NCI-H1436 treated with DMSO at 0.1 percent for 48 hours (cell line): ENCODE measurements around the gene SUN3.

Experiments used
- DNase-seq: peaks from one replicate; lab custom pipeline; 2025; lab: John Stamatoyannopoulos, UW

SUN3 gene, protein sequence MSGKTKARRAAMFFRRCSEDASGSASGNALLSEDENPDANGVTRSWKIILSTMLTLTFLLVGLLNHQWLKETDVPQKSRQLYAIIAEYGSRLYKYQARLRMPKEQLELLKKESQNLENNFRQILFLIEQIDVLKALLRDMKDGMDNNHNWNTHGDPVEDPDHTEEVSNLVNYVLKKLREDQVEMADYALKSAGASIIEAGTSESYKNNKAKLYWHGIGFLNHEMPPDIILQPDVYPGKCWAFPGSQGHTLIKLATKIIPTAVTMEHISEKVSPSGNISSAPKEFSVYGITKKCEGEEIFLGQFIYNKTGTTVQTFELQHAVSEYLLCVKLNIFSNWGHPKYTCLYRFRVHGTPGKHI

DNA sequence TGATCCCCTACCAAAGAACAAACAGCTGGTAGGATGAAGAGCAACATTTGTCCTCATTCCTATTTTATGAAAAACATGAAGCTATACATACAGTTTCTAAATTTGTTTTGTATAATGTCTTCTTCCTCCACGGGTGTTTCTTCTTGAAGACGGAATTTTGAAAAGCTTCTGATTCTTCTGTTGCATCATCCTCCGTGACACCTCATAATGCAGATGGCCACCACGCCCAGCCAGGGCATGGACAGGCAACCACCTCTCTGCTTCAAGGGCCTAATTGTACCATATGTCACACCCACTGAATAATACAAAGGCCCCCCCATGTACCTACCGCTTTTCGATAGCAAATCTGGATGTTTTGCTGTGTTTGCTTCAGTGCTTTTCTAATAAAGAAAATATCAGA, at the start of gene SUN3:
TSS of gene SUN3 (minus strand) at position 170 of the 400 bp plus-strand sequence. CDS start at position 1, 169 bp downstream.
- no peak for DNase-seq

DNA sequence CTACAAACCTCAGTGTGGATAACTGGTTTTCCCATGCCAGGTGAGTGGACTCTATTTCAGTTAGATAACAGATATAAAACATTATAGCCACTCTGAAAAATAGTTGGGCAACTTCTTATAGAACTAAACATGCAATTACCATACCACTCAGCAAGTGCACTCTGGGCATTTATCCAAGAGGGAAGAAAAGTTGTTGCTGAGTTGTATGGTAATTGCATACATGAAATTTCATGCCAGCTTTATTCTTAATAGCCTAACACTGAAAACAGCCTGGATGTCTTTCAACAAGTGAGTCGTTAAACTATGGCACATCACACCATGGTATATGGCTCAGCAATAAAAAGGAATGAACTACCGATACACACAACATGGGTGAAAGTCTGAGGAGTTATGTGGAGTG, 49.6 kb upstream of the SUN3 start:
- DNase-seq = no peak

DNA sequence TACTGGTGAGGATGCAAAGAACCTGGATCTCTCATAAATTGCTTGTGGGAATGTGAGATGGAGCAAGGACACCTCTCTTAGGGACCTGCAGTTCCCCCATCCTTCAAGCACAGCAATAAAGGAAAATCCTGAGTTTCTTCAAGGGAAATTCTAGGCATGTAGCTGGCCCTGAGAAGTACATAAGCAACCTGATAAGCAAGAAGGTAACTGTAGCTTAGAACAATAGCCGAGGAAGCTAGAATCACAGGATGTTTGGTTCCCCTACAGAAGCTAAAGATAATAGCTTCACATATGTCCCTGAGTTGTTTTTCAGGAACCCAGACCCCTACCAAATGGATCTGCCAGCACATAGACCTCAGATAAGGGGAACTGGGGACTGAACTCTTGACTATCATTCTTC, 48.5 kb upstream of the SUN3 start:
- no peak for DNase-seq

DNA sequence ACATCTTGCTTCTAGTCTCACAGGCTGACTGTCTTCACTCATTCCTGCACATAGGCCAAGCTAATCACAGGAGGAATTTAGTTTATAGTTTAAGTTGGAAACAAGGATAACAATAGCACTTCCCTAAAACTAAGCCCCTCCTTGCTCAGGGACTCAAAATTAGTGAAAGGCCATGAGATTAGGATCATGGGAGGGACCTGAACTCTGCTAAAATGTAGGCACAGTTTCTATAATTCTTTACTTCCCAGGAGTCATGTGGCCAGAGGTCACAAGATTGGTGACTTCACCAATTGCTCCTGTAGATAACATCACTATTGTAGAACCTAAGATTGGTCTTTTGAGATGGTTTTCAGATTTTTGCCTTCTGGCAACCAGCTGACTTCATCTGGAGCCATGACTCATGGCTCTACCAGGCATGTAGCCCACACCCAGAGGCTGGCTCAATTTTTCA, 45.3 kb upstream of the SUN3 start:
- no peak for DNase-seq

DNA sequence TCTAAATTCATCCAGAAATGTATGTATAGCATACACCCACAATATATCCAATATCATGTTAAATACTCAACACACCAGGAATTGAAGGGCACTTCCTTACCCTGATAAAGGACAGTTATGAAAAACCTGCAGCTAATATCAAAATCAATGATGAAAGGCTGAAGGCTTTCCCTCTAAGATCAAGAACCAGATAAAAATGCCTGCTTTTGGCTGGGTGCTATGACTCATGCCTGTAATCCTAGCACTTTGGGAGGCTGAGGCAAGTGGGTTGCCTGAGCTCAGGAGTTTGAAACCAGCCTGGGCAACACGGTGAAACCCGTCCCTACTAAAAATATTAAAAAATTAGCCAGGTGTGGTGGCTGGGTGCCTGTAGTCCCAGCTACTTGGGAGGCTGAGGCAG, 38.6 kb upstream of the SUN3 start:
- no peak for DNase-seq

DNA sequence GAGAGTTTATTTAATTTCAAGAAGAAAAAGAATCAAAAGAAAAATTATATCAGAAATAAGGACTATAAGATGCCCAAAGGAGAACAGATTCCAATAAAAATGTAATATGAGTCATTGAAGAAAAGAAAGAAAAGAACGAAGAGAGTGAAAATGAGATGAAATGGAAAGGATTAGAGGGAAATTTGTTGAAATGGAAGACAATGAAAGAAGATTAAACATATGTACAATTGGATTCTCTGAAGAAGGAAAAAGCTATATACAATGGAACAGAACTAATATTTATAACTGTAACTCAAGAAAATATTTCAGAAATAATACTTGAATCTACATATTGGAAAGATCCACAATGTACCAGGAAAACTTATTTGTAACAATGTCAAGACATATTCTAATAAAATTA, 35.1 kb upstream of the SUN3 start:
- no peak for DNase-seq

GRCh38 chr7:48059706-48060105, 30.8 kb upstream of the SUN3 start:
- no peak for DNase-seq

GRCh38 chr7:48058990-48059389, 30.1 kb upstream of the SUN3 start:
- DNase-seq = no peak

- DNase-seq = no peak
Observed at GRCh38 chr7:48053736-48054135, 24.8 kb upstream of the SUN3 start.

- DNase-seq = no peak
Observed at GRCh38 chr7:48052748-48053147, 23.8 kb upstream of the SUN3 start.

- DNase-seq = no peak
Observed at GRCh38 chr7:48049850-48050249, 20.9 kb upstream of the SUN3 start.

DNA sequence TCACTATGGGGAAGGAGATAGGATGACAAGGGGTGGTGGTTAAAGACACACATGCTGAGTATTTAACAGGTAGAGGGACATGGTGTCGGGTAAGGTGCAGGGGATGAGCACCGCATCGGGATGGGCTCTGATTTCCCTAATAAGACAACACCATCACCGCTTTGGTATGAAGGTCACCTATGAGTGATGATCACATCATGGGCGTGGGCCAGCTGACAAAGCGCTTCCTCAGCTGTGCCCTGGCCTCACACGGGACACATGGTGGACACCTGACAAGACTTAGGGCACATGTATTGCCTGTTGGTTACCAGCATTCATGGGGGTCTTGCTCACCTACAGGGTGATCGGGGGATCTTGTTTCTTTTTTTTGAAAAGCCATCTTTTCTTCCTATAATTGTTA, 19.2 kb upstream of the SUN3 start:
- DNase-seq = no peak

DNA sequence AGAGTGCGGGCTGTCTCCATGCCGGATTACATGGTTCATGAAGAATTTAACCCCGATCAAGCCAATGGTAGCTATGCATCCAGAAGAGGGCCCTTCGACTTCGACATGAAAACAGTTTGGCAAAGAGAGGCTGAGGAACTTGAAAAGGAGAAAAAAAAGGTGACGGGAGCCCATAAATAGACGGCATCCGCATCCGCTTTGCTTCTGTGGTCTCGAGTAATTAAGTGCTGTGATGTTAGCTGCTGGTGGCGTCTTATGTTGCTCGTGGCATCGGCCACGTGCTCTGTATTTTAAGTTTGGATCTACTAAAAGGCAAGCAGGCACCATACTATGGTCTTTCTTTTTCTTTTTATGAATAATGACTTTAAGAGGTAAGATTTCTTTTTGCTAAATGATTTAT, 17.6 kb upstream of the SUN3 start:
- DNase-seq = no peak

- no peak for DNase-seq
Observed at GRCh38 chr7:48045195-48045765, 16.4 kb upstream of the SUN3 start.

GRCh38 chr7:48042636-48043035, 13.7 kb upstream of the SUN3 start:
- DNase-seq = no peak

DNA sequence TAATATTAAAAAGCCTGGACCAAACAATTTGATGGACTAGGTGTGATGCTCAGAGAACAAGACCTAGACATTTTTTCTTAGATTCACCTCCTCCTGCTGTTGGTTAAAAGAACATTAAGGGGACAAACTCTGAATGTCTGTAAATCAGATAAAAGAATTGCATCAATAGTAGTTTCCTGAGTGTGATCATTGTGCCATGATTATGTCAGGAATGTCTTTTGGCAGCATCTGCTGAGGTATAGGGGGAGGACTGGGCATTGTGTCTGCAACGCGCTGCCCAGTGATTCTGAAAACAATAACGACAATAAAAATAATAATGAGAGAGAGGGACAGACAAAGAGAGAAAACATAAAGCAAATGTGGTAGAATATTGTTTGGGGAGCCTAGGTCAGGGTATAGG, 13.3 kb upstream of the SUN3 start:
- no peak for DNase-seq

GRCh38 chr7:48041653-48041970, 12.7 kb upstream of the SUN3 start:
- no peak for DNase-seq

DNA sequence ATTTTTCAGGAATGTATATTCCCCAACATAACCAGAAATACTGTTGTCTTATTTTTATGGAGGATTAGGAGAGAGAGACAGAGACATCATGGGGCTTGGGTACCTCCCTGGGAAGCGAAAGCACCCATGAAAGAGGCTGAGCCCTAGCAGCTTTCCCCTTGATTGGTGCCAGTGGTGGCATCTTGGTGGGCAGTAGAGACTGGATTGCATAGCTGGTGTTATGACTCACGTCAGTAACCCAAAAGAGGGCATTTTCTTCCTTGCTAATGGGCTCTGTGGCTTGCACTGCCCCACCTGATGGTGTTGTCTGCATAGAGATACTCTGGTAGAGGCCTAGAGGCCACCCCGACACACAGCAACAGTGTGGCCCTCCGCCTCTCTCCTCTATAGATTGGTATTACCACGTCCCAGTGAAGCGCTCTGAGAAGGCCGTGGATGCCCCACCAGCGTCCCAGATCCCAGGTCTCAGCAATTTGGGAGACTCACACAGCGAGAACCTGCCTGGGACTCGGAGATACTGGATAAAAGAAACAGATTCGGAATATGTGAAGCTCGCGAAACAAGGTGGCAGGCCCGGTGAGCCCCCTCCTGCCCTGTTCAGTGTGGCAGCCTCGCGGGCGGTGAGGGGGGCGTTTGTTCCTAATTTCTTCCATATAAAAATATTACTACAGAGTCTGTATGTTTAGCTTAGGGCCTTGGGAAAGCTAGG, 12.2 kb upstream of the SUN3 start:
- no peak for DNase-seq

DNA sequence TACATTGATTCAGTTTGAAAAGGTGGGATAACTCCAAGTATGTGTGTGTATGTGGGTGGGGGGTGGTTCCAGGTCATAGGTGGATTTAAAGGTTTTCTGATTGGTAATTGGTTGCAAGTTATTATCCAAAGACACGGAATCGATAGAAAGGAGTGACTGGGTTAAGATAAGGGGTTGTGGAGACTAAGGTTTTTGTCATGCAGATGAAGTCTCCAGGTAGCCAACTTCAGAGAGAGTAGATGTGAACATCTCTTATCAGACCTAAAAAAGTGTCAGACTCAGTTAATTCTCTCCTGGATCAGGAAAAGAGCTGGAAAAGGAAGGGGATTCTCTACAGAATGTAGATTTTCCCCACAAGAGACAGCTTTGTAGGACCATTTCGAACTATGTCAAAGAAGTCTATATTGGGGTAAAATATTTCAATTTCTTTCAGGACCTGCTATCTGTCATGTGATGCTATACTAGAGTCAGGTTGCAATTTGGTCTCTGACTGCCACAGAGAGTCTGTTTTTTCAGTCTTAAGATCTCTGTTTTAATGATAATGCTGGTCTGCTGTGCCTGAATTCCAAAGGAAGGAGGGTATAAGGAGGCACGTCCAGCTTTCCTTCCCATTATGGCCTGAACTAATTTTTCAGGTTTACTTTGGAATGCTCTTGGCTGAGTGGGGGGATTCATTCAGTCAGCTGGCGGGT, 10.1 kb upstream of the SUN3 start:
- no peak for DNase-seq

DNA sequence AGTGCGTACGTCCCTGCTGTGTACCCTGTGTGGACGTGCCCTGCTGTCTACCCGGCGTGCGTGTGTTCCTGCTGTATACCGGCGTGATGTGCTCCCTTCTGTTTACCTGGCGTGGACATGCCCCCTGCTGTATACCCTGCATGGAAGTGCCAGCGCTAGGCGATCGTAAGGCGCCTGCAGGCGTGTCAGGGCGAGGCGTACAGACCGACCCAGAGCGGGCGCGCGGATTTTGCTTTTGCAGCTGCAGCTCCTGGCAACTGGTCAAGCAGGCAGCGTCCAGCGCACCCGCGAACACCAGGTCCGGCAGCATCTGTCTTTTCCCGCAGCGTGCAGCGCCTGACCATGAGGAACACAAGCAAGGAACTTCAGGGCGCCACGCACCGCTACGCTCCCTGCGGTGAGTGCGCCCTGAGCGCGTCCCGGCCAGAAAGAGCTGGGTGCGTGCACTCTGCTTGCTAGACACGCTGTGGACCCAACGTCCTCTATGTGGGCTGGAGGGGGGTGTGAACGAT, 7.1 kb upstream of the SUN3 start:
- DNase-seq = no peak

DNA sequence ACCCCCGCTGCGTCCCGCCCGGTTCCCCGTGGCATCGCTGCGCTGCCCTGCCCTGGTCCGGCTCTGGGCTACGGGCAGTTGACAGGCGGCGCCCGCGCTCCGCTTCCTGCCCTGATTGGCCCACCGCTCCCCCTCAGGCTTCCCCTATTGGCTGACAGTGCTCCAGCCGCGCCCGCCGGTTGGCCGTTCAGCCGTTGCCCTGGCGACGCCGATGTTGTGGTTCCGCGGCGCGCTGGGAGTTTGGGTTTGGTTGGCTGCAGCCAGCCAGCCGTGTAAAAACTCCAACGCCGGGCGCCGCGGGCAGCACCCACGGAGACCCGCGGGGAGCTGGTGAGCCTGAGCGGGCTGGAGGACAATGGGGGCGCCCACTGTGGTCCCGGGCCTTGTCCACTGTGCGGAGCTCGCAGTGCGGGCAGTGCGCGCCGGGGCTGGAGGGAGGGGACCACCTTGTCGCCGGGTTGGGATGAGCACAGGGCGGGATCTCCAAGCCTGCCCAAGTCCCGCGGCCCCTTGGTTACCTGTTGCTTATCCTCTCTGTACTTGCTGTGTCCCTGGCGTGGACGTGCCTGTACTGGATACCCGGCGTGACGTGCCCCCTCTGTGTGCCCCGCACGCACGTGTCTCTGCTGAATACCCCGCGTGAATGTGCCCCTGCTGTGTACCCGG, 6.5 kb upstream of the SUN3 start, which contains the start of gene C7orf57:
TSS of gene C7orf57 (plus strand) at position 243 of the 666 bp plus-strand sequence. CDS start 766 bp downstream, outside the sequence.
- DNase-seq = no peak

DNA sequence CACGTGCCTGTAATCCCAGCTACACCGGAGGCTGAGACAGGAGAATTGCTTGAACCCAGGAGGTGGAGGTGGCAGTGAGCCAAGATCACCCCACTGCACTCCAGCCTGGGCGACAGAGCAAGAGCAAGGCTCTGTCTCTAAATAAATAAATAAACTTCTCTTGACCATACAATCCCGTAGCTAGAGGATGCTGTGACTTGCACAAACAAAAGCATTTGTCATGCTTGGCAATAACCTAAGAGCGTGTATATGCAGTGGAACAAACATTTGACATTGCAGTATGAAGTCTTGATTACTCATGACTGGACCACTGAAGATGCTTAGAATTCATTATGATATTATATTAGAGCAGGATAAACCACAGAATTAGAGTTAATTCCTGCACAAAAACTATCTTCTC, 5.0 kb upstream of the SUN3 start:
- no peak for DNase-seq
